HG03039 (cell line): ENCODE results near the gene SOHLH1.

Experiments used
- ATAC-seq: cut with Tn5 transposase; IDR thresholded peaks from one replicate; pipeline ENCODE4 v1.9.1; 2021; ENCODE audit warnings: mild to moderate bottlenecking, moderate library complexity; ENCODE audit not compliant: unreplicated experiment

SOHLH1 gene

GRCh38 chr9:135731454-135731853 lies 32.2 kb upstream of the SOHLH1 start:
- no peak for ATAC-seq

- no peak for ATAC-seq
Observed at GRCh38 chr9:135729480-135729879, 30.2 kb upstream of the SOHLH1 start.

GRCh38 chr9:135728436-135729110 lies 29.3 kb upstream of the SOHLH1 start:
- no peak for ATAC-seq

GRCh38 chr9:135727257-135727875 lies 28.1 kb upstream of the SOHLH1 start:
- ATAC-seq, result no peak

- no peak for ATAC-seq
Observed at GRCh38 chr9:135726138-135726853, 27.0 kb upstream of the SOHLH1 start.

- ATAC-seq, result no peak
Observed at GRCh38 chr9:135724186-135724787, 25.0 kb upstream of the SOHLH1 start.

GRCh38 chr9:135722365-135722764 lies 23.1 kb upstream of the SOHLH1 start:
- no peak for ATAC-seq

- no peak for ATAC-seq
Observed at GRCh38 chr9:135719472-135719871, 20.2 kb upstream of the SOHLH1 start.

GRCh38 chr9:135718616-135719015 lies 19.3 kb upstream of the SOHLH1 start:
- no peak for ATAC-seq

- ATAC-seq, result no peak
Observed at GRCh38 chr9:135717410-135717809, 18.1 kb upstream of the SOHLH1 start.

- no peak for ATAC-seq
Observed at GRCh38 chr9:135716045-135716444, 16.8 kb upstream of the SOHLH1 start.

GRCh38 chr9:135715056-135715595 lies 15.8 kb upstream of the SOHLH1 start:
- ATAC-seq, result no peak

GRCh38 chr9:135714242-135715055 lies 15.2 kb upstream of the SOHLH1 start:
- no peak for ATAC-seq

GRCh38 chr9:135712613-135713295 lies 13.5 kb upstream of the SOHLH1 start:
- ATAC-seq, result no peak

- ATAC-seq, result no peak
Observed at GRCh38 chr9:135711881-135712280, 12.6 kb upstream of the SOHLH1 start.

GRCh38 chr9:135711391-135711790 lies 12.1 kb upstream of the SOHLH1 start:
- ATAC-seq, result no peak

GRCh38 chr9:135708164-135708563 lies 8.9 kb upstream of the SOHLH1 start:
- ATAC-seq, result no peak

- ATAC-seq, result no peak
Observed at GRCh38 chr9:135707252-135708138, 8.2 kb upstream of the SOHLH1 start.

GRCh38 chr9:135706288-135706687 lies 7.0 kb upstream of the SOHLH1 start:
- ATAC-seq, result no peak
